ENCODE results near the gene MLF2. TPM values are rescaled to one million over a fixed set of nuclear protein-coding genes. Genes with fewer than 3 reads are reported as not detected.
A peak's percentile ranks its signal among the peaks of the same experiment; 100 is the strongest.
"Not testable (repeated sequence)": the region's sequence is repeated elsewhere in the genome, so short reads cannot be mapped to it uniquely, and the experiment has no call there.

Gene MLF2
- total RNA-seq, 4 donors from 2014 or later = 105 to 181 (median 165) TPM

DNA sequence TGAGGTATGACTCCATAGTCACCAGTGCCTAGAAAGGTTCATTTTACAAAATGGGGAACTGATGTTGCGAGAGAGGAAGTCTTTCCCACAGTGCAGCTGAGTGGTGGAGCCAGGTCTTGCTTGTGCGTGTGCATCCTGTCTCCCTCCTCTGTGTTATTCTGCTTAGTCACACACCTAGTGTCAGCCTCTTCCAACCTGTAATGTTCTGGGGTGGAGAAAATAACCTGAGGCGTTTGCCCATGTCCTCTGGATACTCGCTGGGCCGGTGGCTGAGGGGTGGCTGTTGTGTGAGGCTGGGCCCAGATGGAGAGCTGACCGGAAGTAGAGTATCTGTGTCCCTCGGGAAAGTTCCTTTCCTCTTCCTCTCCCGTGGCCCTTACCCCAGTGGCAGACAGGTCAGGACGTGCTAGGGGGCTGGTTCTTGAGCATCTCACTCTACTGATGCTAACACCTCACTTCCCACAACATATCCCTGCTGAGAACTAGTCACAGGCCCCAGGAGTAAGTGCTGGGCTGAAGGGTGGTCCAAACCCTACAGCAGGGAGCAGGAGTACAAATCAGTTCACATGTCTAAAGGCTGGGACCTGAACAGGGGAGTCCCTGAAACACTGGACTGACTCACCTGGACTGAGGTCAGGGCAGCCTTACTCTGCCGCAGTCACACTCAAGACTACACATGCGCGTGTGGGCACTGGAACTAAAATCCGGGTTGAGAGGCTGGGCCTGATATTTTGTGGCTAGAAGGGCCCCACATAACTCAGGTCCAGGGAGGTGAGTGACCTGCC is 7.0 kb downstream of the MLF2 start:
- no peak for DNase-seq
- in situ Hi-C loops (cut with MboI; ENCODE audit: low sequenced_read_pairs in 4 of 4) (no loop called here), intact Hi-C loops (cut with DNase I; ENCODE audit: low total_unique reads) (no loop called here)
- no peaks in the 10 kb centered on the region for H3K9me3 ChIP-seq
- H3K27ac ChIP-seq = peak overlapping the region; percentile 14 to 55 (median 50)
- ATAC-seq = no peak
- TF ChIP-seq CTCF (IDR thresholded peaks at IDR 0.05 in 4 of 5, conservative IDR thresholded peaks at IDR 0.05 in 1 of 5) (no peak), POLR2A (IDR thresholded peaks at IDR 0.05) (no peak)
- H3K27me3 ChIP-seq = no peaks in the 10 kb centered on the region
- H3K36me3 ChIP-seq = peaks cover 2 to 45% of the 10 kb centered on the region in 2 donors
- no peak overlapping the region for H3K4me3 ChIP-seq
- peaks cover 0 to 4% of the 10 kb centered on the region in 2 donors for H3K4me1 ChIP-seq

GRCh38 chr12:6743300-6743699 is 9.6 kb downstream of the MLF2 start:
- H3K9me3 ChIP-seq; ATAC-seq; H3K4me1 ChIP-seq; H3K27me3 ChIP-seq; H3K27ac ChIP-seq; DNase-seq; H3K4me3 ChIP-seq; intact Hi-C loops (cut with DNase I; ENCODE audit: low total_unique reads): not testable (repeated sequence)
- in situ Hi-C loops (cut with MboI; ENCODE audit: low sequenced_read_pairs in 4 of 4) = loop anchor here in 1 of 4 donors (5.0 kb wide), 1 partner anchor 39 kb away; no protein-coding TSS in a partner anchor
- peaks cover 0 to 18% of the 10 kb centered on the region in 2 donors for H3K36me3 ChIP-seq

DNA sequence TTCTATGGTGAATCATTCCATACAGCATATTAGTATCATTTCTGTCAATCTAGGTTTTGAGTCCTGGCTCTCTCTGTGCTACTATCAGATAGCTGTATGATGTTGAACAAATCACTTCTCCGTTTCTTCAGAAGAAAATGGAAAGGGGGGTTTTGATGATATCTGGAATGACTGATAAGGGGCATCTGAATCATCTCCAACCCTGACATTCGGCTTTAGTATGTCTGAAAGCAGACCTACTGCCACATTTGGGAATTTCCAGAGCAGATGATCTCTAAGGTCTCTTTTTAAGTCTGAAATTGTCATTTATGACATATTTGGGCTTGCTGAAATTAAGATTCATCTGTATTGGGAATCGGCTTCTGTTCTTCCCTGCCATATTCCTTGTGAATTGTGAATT is 10.1 kb downstream of the MLF2 start:
- H3K4me1 ChIP-seq = peaks cover 0 to 4% of the 10 kb centered on the region in 2 donors
- H3K36me3 ChIP-seq = peaks cover 0 to 14% of the 10 kb centered on the region in 2 donors
- no peak overlapping the region for H3K4me3 ChIP-seq
- H3K9me3 ChIP-seq = no peaks in the 10 kb centered on the region
- no peak for ATAC-seq
- H3K27ac ChIP-seq = no peak overlapping the region
- intact Hi-C loops (cut with DNase I; ENCODE audit: low total_unique reads) = no loop called here
- H3K27me3 ChIP-seq = no peaks in the 10 kb centered on the region
- DNase-seq = no peak
- TF ChIP-seq POLR2A (IDR thresholded peaks at IDR 0.05) (no peak), CTCF (IDR thresholded peaks at IDR 0.05 in 4 of 5, conservative IDR thresholded peaks at IDR 0.05 in 1 of 5) (no peak)
- in situ Hi-C loops (cut with MboI; ENCODE audit: low sequenced_read_pairs in 4 of 4) = loop anchor here in 1 of 4 donors (5.0 kb wide), 1 partner anchor 39 kb away; no protein-coding TSS in a partner anchor

- H3K27me3 ChIP-seq; H3K4me3 ChIP-seq; ATAC-seq; H3K9me3 ChIP-seq; DNase-seq; H3K4me1 ChIP-seq; H3K36me3 ChIP-seq; H3K27ac ChIP-seq; intact Hi-C loops (cut with DNase I; ENCODE audit: low total_unique reads): not testable (repeated sequence)
- in situ Hi-C loops (cut with MboI; ENCODE audit: low sequenced_read_pairs in 4 of 4) = loop anchor here in 1 of 4 donors (5.0 kb wide), 1 partner anchor 40 kb away; no protein-coding TSS in a partner anchor
Measured at GRCh38 chr12:6742080-6742479, 10.9 kb downstream of the MLF2 start.

- in situ Hi-C loops (cut with MboI; ENCODE audit: low sequenced_read_pairs in 4 of 4) (loop anchor here in 1 of 4 donors (5.0 to 10.0 kb wide), 2 partner anchors 46 to 108 kb away; partner anchors contain the start of gene GNB3), intact Hi-C loops (cut with DNase I; ENCODE audit: low total_unique reads) (loop anchor here (5.0 kb wide), 1 partner anchor 91 kb away; the partner anchor contains the start of gene P3H3)
- Histone ChIP-seq H3K9me3 (no peaks in the 10 kb centered on the region), H3K36me3 (peaks cover 0 to 8% of the 10 kb centered on the region in 2 donors), H3K27ac (no peak overlapping the region), H3K4me1 (peaks cover 0 to 9% of the 10 kb centered on the region in 2 donors), H3K4me3 (no peak overlapping the region), H3K27me3 (no peaks in the 10 kb centered on the region)
- no peak for ATAC-seq
- DNase-seq = no peak
- TF ChIP-seq POLR2A (IDR thresholded peaks at IDR 0.05) (no peak), CTCF (IDR thresholded peaks at IDR 0.05 in 4 of 5, conservative IDR thresholded peaks at IDR 0.05 in 1 of 5) (no peak)
Measured at GRCh38 chr12:6736754-6737153, 16.2 kb downstream of the MLF2 start.

Measured in gastrocnemius medialis (tissue), 4 donors.